Activated CD4-positive, alpha-beta T cell treated with anti-CD3 and anti-CD28 coated beads for 36 hours (primary cell): Measurements from ENCODE around the gene CEP72. TPM values are rescaled to one million over a fixed set of nuclear protein-coding genes. Genes with fewer than 3 reads are reported as not detected.

Experiments used
- ATAC-seq: fragments of 200-7000 bp; cut with Tn5 transposase; one replicate; pipeline ENCODE4 v1.10.0; 2021; ENCODE audit warnings: mild to moderate bottlenecking, moderate library complexity
- CTCF ChIA-PET: fragments of 350-600 bp; sonication (Branson Sonifier 250); formaldehyde crosslinking; loops from one replicate; lab custom pipeline; 2021; ENCODE audit warnings: antibody characterized with exemption; lab: Charles Lee
- POLR2A ChIA-PET: fragments of 350-600 bp; sonication (Branson Sonifier 250); formaldehyde crosslinking; loops from one replicate; lab custom pipeline; 2021; ENCODE audit warnings: antibody characterized with exemption, inconsistent platforms; lab: Charles Lee
- DNase-seq: peaks from one replicate; pipeline ENCODE4 v3.0.0-alpha.2; 2020
- H3K27ac Mint-ChIP-seq: one replicate; pipeline ENCODE4 v1.8.0; 2021; ENCODE audit warnings: mixed read lengths
- H3K27me3 Mint-ChIP-seq: one replicate; pipeline ENCODE4 v1.8.0; 2021; ENCODE audit warnings: mixed read lengths
- H3K36me3 Mint-ChIP-seq: one replicate; pipeline ENCODE4 v1.8.0; 2021; ENCODE audit warnings: low read depth, mixed read lengths
- H3K4me1 Mint-ChIP-seq: one replicate; pipeline ENCODE4 v1.8.0; 2021; ENCODE audit warnings: mixed read lengths
- H3K4me3 Mint-ChIP-seq: one replicate; pipeline ENCODE4 v1.8.0; 2021; ENCODE audit warnings: mild to moderate bottlenecking, moderate library complexity, mixed read lengths
- H3K9me3 Mint-ChIP-seq: one replicate; pipeline ENCODE4 v1.8.0; 2021; ENCODE audit warnings: low read depth, mixed read lengths
- intact Hi-C, 2 experiments: fragments of 100-400 bp; cut with DNase I in 1 of 2; cut with micrococcal nuclease in 1 of 2; formaldehyde crosslinking; loops; one replicate each; pipeline versions ENCODE4 v1.14.2 to v1.15.1; 2022 to 2024; cut with DNase I, micrococcal nuclease
- total RNA-seq, 2 experiments: library from RNA; stranded (reverse); gene quantifications; one replicate each; pipeline ENCODE4 v1.2.3, GENCODE V29; 2021

Gene CEP72, protein sequence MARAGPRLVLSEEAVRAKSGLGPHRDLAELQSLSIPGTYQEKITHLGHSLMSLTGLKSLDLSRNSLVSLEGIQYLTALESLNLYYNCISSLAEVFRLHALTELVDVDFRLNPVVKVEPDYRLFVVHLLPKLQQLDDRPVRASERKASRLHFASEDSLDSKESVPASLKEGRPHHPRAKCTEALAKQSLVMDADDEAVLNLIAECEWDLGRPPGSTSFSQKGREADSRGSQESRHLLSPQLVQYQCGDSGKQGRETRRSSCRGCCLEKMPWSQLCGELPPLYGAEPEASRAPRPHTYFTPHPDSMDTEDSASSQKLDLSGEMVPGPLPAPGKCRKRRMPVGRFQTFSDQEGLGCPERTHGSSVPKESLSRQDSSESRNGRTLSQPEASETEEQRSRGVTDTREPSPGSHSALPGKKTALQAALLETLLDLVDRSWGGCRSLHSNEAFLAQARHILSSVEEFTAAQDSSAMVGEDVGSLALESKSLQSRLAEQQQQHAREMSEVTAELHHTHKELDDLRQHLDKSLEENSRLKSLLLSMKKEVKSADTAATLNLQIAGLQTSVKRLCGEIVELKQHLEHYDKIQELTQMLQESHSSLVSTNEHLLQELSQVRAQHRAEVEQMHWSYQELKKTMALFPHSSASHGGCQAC
- total RNA-seq, result 10 to 100 TPM; 23.7 to 26.4 TPM

- Mint-ChIP-seq H3K27me3 (peaks cover 5% of the 10 kb centered on the region), H3K9me3 (peaks cover 8% of the 10 kb centered on the region), H3K4me1 (peaks cover 53% of the 10 kb centered on the region), H3K27ac (peak within 1 kb of the TSS; percentile 79), H3K36me3 (peaks cover 28% of the 10 kb centered on the region), H3K4me3 (peak within 1 kb of the TSS; percentile 79)
- ATAC-seq (peak; percentile 97), DNase-seq (peak; percentile 97)
- CTCF ChIA-PET, result interaction anchor here (0.6 kb wide), 1 partner anchor 563 kb away, joined by 3 read pairs; no protein-coding TSS in a partner anchor
- POLR2A ChIA-PET, result no interaction called here
- intact Hi-C loops, result loop anchor here (1.0 to 10.0 kb wide), 13 partner anchors 81 to 733 kb away; partner anchors contain the start of genes AHRR (in 1 of the 2), BRD9 (in 1 of the 2), CCDC127 (in 1 of the 2) and CLPTM1L (in 1 of the 2)
These were observed at the start of gene CEP72 for GRCh38 chr5:611731-612486. Gene CEP72, plus strand, starts transcription at chr5:612340. Its CDS starts 22 bp downstream, at chr5:612362.

DNA sequence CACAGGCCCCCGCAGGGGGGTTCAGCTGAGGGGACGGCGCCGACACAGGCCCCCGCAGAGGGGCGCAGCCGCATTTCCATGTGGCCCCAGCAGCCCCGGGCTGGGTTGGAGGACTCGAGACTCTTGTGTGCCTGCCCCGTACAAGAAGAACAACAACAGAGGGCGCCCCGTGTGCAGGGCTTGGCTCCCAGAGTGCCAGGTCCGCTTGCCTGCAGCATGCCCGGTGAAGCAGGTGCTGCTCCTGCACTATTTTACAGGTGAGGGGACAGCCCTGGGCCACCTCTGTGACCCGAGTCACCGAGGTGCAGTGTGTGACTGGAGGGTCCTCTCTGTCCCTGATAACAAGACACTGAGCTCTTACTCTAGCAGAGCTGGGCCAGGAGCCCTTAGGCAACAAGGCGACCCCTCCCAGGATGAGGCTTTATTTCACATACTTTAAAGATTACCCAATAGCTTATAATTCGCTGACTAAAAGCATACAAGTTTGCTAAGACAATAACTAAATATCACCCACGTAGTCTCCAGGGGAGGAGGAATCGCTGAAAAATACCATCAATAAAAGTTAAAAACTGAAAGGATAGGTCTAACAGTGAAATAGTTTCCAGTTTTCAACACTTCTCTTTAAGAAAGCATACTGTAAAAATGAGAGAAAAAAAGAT lies 46.2 kb upstream of the CEP72 start:
- intact Hi-C loops, result no loop called here
- no peak overlapping the region for H3K27ac Mint-ChIP-seq
- no peaks in the 10 kb centered on the region for H3K36me3 Mint-ChIP-seq
- DNase-seq (no peak), ATAC-seq (no peak)
- H3K27me3 Mint-ChIP-seq, result peaks cover 4% of the 10 kb centered on the region
- CTCF ChIA-PET, result interaction anchor here (0.6 kb wide), 1 partner anchor 53 kb away, joined by 3 read pairs; no protein-coding TSS in a partner anchor
- H3K4me1 Mint-ChIP-seq, result no peaks in the 10 kb centered on the region
- POLR2A ChIA-PET, result no interaction called here
- H3K4me3 Mint-ChIP-seq, result no peak overlapping the region
- H3K9me3 Mint-ChIP-seq, result no peaks in the 10 kb centered on the region

- peaks cover 4% of the 10 kb centered on the region for H3K27me3 Mint-ChIP-seq
- no peak overlapping the region for H3K27ac Mint-ChIP-seq
- intact Hi-C loops, result no loop called here
- CTCF ChIA-PET, result interaction anchor here (0.6 kb wide), 1 partner anchor 52 kb away, joined by 3 read pairs; no protein-coding TSS in a partner anchor
- no peaks in the 10 kb centered on the region for H3K9me3 Mint-ChIP-seq
- no peak overlapping the region for H3K4me3 Mint-ChIP-seq
- no peaks in the 10 kb centered on the region for H3K4me1 Mint-ChIP-seq
- DNase-seq, result no peak
- no peaks in the 10 kb centered on the region for H3K36me3 Mint-ChIP-seq
- POLR2A ChIA-PET, result no interaction called here
- ATAC-seq, result no peak
These were observed 45.4 kb upstream of the CEP72 start for GRCh38 chr5:566636-567309.

DNA sequence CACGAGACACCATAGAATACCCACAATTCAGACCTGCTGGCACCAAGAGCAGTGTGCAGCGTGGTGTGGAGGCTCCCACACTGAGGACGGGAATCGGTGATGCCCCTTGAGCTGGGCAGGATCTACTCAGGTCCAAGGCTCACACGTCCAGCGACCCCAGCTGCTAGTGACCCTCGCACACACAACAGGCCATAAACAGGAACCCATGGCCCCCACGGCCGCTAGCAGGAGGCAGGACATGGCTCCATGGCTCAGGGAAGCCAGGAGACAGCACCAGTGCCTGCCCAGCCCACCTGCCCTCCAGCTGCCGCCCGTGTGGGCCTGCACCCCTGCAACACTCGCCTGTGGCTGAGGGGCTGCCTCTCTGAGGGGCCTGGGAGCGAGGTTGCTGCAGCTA lies 44.5 kb upstream of the CEP72 start:
- ChIA-PET POLR2A (no interaction called here), CTCF (interaction anchor here (0.6 to 0.7 kb wide), 2 partner anchors 110 to 430 kb away, joined by 3 read pairs; no protein-coding TSS in a partner anchor)
- Mint-ChIP-seq H3K4me3 (no peak overlapping the region), H3K27me3 (peaks cover 4% of the 10 kb centered on the region), H3K27ac (no peak overlapping the region), H3K4me1 (no peaks in the 10 kb centered on the region), H3K36me3 (no peaks in the 10 kb centered on the region), H3K9me3 (no peaks in the 10 kb centered on the region)
- ATAC-seq (no peak), DNase-seq (no peak)
- intact Hi-C loops, result no loop called here

DNA sequence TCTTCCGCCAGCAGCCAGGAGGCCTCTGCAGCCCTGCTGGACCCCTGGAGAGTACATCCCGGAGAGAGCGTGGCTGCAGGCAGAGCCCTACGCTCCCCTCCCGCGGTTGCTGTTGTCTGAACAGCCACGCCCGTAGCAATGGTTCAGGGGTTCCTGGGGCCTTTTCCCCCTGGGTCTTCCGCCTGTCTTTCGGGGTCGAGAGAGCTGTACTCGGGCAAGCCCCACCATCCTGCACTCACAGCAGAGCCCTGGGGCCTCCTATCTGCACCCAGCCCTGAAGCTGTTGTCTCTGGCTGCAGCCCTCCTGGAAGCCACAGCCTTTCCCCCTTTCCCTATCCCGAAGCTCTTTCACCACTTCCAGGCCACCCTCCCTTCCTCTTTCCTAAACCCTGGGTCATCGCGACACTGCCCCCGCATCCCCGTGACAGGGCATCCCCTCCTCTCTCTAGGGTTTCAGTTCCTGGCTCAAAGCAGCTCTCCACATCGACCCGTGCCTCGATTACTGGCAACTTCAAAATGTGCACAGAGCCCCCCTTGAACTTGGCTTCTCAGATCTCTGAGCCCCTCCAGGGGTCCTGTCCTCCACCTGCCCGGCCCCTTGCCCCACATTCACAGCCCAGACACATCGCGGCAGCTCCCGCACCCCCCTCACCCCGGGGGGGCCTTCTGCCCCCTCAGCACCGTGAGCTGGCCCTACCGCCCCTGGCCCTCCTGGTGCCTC lies 43.9 kb upstream of the CEP72 start:
- ChIA-PET POLR2A (no interaction called here), CTCF (interaction anchor here (0.5 to 0.8 kb wide), 4 partner anchors 59 to 429 kb away, joined by 3 read pairs; no protein-coding TSS in a partner anchor)
- Mint-ChIP-seq H3K27me3 (peaks cover 4% of the 10 kb centered on the region), H3K4me1 (no peaks in the 10 kb centered on the region), H3K27ac (no peak overlapping the region), H3K9me3 (no peaks in the 10 kb centered on the region), H3K36me3 (no peaks in the 10 kb centered on the region), H3K4me3 (no peak overlapping the region)
- DNase-seq (no peak), ATAC-seq (no peak)
- intact Hi-C loops, result no loop called here

GRCh38 chr5:568809-569208 lies 43.3 kb upstream of the CEP72 start:
- intact Hi-C loops, result no loop called here
- no peaks in the 10 kb centered on the region for H3K36me3 Mint-ChIP-seq
- POLR2A ChIA-PET, result no interaction called here

GRCh38 chr5:569358-569867 lies 42.7 kb upstream of the CEP72 start:
- Mint-ChIP-seq H3K9me3 (no peaks in the 10 kb centered on the region), H3K36me3 (no peaks in the 10 kb centered on the region), H3K27me3 (peaks cover 5% of the 10 kb centered on the region), H3K27ac (no peak overlapping the region), H3K4me1 (no peaks in the 10 kb centered on the region), H3K4me3 (no peak overlapping the region)
- CTCF ChIA-PET, result interaction anchor here (0.8 kb wide), 1 partner anchor 60 kb away, joined by 3 read pairs; no protein-coding TSS in a partner anchor
- POLR2A ChIA-PET, result no interaction called here
- no peak for ATAC-seq
- DNase-seq, result no peak
- intact Hi-C loops, result no loop called here

More at GRCh38 chr5:568809-569208, 43.3 kb upstream of the CEP72 start:
- CTCF ChIA-PET, result interaction anchor here (0.8 kb wide), 1 partner anchor 59 kb away, joined by 3 read pairs; no protein-coding TSS in a partner anchor
- Mint-ChIP-seq H3K4me3 (no peak overlapping the region), H3K27me3 (peaks cover 4% of the 10 kb centered on the region), H3K27ac (no peak overlapping the region), H3K9me3 (no peaks in the 10 kb centered on the region), H3K4me1 (no peaks in the 10 kb centered on the region)
- DNase-seq (no peak), ATAC-seq (no peak)

- Mint-ChIP-seq H3K9me3 (no peaks in the 10 kb centered on the region), H3K4me1 (no peaks in the 10 kb centered on the region), H3K4me3 (no peak overlapping the region), H3K36me3 (no peaks in the 10 kb centered on the region), H3K27me3 (peaks cover 9% of the 10 kb centered on the region), H3K27ac (no peak overlapping the region)
- ChIA-PET POLR2A (no interaction called here), CTCF (no interaction called here)
- DNase-seq (no peak), ATAC-seq (no peak)
- intact Hi-C loops, result no loop called here
These were observed 42.2 kb upstream of the CEP72 start for GRCh38 chr5:569868-570361.

GRCh38 chr5:570446-570845 lies 41.7 kb upstream of the CEP72 start:
- ChIA-PET CTCF (no interaction called here), POLR2A (no interaction called here)
- Mint-ChIP-seq H3K4me1 (no peaks in the 10 kb centered on the region), H3K9me3 (peaks cover 4% of the 10 kb centered on the region), H3K36me3 (no peaks in the 10 kb centered on the region), H3K27ac (no peak overlapping the region), H3K4me3 (no peak overlapping the region), H3K27me3 (peaks cover 13% of the 10 kb centered on the region)
- intact Hi-C loops, result no loop called here
- ATAC-seq (no peak), DNase-seq (no peak)

- Mint-ChIP-seq H3K9me3 (peaks cover 8% of the 10 kb centered on the region), H3K36me3 (no peaks in the 10 kb centered on the region), H3K27ac (no peak overlapping the region), H3K4me3 (no peak overlapping the region), H3K27me3 (peaks cover 17% of the 10 kb centered on the region), H3K4me1 (no peaks in the 10 kb centered on the region)
- DNase-seq (no peak), ATAC-seq (no peak)
- intact Hi-C loops, result no loop called here
- POLR2A ChIA-PET, result no interaction called here
- CTCF ChIA-PET, result no interaction called here
These were observed 41.3 kb upstream of the CEP72 start for GRCh38 chr5:570886-571285.
